BLaER1 (cell line): ENCODE measurements around the gene EFNA5.

Experiments used
- H3K27ac ChIP-seq: shearing (Covaris generic); formaldehyde crosslinking; 2 replicates; pipeline ENCODE4 v1.8.1; 2022
- H3K27me3 ChIP-seq: shearing (Covaris generic); formaldehyde crosslinking; 2 replicates; pipeline ENCODE4 v1.8.1; 2022
- H3K36me3 ChIP-seq: shearing (Covaris generic); formaldehyde crosslinking; 2 replicates; pipeline ENCODE4 v1.8.1; 2022
- H3K4me1 ChIP-seq: shearing (Covaris generic); formaldehyde crosslinking; 2 replicates; pipeline ENCODE4 v1.8.1; 2022
- H3K4me2 ChIP-seq: shearing (Covaris generic); formaldehyde crosslinking; 2 replicates; pipeline ENCODE4 v1.8.1; 2022
- H3K4me3 ChIP-seq: shearing (Covaris generic); formaldehyde crosslinking; 2 replicates; pipeline ENCODE4 v1.8.1; 2022
- H3K9ac ChIP-seq: shearing (Covaris generic); formaldehyde crosslinking; 2 replicates; pipeline ENCODE4 v1.8.1; 2022
- H3K9me3 ChIP-seq: shearing (Covaris generic); formaldehyde crosslinking; 2 replicates; pipeline ENCODE4 v1.8.1; 2022
- H4K20me1 ChIP-seq: shearing (Covaris generic); formaldehyde crosslinking; 2 replicates; pipeline ENCODE4 v1.8.1; 2022
- Cebpa-rat ChIP-seq: shearing (Covaris generic); IDR thresholded peaks from 2 replicates; pipeline ENCODE4 v1.8.1; 2022

Gene EFNA5

DNA sequence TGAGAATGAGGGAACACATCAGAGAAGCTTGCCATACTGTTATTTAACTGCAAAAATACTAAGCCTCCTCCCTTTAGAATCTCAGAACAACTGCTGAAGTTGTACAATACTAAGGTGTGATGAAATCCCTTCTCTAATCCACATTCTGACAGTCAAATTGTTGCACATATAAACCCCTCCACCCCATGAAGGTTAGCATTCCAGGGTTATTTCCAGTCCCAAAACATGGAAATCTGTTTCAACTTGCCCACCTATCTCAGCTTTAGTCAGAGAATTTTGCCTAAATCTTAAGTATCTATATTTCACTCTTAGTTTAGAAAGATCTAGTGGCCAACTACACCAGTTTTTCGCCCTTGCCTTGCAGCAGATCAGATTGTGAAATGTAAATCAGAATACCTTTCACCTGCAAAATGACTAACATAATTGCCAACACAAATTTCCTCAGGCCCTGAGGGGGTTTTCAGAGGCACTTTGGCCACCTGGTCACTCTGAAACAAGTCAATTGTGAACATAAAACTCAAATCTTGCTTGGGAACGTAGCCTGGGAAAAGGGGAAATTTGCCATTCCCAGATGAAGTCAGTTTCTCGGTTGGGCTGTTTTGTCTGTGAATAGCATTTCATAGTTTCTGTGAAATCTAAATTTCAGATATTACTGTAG, 93.9 kb downstream of the EFNA5 start:
- H3K27me3 ChIP-seq = no peaks in the 10 kb centered on the region
- no peak overlapping the region for H3K4me2 ChIP-seq
- H3K9ac ChIP-seq = no peak overlapping the region
- no peak for TF ChIP-seq Cebpa-rat
- H3K27ac ChIP-seq = no peak overlapping the region
- no peaks in the 10 kb centered on the region for H3K36me3 ChIP-seq
- H4K20me1 ChIP-seq = no peaks in the 10 kb centered on the region
- H3K4me1 ChIP-seq = peaks cover 6% of the 10 kb centered on the region
- H3K4me3 ChIP-seq = no peak overlapping the region
- no peaks in the 10 kb centered on the region for H3K9me3 ChIP-seq

DNA sequence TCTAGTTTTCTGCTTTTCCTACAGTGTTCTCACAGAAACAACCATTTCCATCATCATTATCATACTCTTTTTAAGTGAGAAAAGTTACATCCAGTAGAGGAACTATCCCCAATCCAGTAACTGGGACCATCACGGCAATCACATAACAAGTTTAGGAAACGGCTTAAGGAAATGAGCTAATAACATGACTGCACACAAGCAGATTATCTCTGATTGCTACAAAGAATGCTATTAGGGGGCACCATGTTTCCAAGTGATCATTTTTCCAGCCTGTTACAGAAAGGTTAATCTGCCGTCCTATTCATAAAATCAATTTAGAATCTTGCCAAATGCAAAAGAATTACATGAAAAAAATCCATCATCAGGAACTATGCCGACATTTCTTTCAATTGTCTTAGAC, 94.6 kb downstream of the EFNA5 start:
- Histone ChIP-seq H3K27ac (no peak overlapping the region), H3K9me3 (no peaks in the 10 kb centered on the region), H3K4me3 (no peak overlapping the region), H3K9ac (no peak overlapping the region), H3K4me1 (peaks cover 13% of the 10 kb centered on the region), H4K20me1 (no peaks in the 10 kb centered on the region), H3K36me3 (no peaks in the 10 kb centered on the region), H3K4me2 (no peak overlapping the region), H3K27me3 (no peaks in the 10 kb centered on the region)
- no peak for TF ChIP-seq Cebpa-rat

DNA sequence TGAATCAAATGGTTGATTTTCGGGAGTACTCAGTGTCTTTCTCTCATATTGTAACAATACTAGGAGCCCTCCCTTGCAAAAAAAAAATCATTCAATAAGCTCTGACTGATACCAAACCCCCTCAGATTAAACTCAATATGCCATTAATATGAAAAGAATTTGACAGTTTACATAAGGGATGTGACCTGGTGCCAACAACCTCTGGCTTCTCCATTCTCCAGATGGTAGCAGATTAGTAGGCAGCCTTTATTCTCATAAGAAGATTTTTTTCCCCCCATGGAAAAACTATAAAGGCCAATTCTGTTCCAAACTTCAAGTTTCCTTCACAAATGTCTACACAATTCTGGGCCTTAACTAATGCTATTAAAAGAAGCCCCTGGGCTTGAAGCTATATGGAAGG, 96.5 kb downstream of the EFNA5 start:
- no peaks in the 10 kb centered on the region for H3K27me3 ChIP-seq
- H3K4me2 ChIP-seq = no peak overlapping the region
- H3K27ac ChIP-seq = no peak overlapping the region
- no peaks in the 10 kb centered on the region for H3K9me3 ChIP-seq
- TF ChIP-seq Cebpa-rat = no peak
- peaks cover 26% of the 10 kb centered on the region for H3K4me1 ChIP-seq
- no peaks in the 10 kb centered on the region for H3K36me3 ChIP-seq
- H3K9ac ChIP-seq = no peak overlapping the region
- no peaks in the 10 kb centered on the region for H4K20me1 ChIP-seq
- no peak overlapping the region for H3K4me3 ChIP-seq

DNA sequence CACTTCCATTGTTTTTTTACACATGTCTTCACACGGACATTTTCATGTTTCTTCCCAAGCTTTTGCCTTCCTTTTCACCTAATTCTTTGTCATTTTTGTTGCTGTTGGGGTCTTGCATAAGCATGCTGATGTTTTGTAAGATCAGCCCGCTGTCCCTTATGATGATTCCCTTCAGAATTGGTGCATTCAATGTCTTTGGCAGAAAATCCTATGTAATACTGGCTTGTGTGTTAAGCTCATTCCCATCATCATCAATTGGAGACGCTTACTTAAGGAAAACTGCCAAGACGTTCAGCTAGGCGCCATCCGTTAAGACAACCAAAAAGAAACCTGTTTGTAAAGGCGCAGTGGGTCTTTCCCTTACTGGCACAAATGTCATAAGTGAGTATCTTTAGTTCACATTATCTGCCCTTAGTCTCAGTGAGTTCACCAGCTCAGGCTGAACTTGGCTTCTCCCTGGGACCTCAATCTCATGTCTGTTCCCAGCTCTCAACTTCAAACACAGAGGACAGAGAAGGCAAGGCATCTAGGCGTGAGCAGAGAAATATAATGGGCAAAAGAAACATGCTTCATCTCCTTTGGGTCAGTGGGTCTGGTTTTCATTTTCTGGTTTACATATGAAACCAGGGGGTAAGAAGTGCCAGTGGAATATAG, 97.9 kb downstream of the EFNA5 start:
- H3K9ac ChIP-seq = no peak overlapping the region
- H3K4me2 ChIP-seq = peak overlapping the region; percentile 88; the same call in 1 of the 2 replicates
- no peaks in the 10 kb centered on the region for H3K9me3 ChIP-seq
- H3K27me3 ChIP-seq = no peaks in the 10 kb centered on the region
- H3K36me3 ChIP-seq = no peaks in the 10 kb centered on the region
- no peak overlapping the region for H3K4me3 ChIP-seq
- no peak overlapping the region for H3K27ac ChIP-seq
- no peak for TF ChIP-seq Cebpa-rat
- peaks cover 37% of the 10 kb centered on the region for H3K4me1 ChIP-seq
- no peaks in the 10 kb centered on the region for H4K20me1 ChIP-seq

DNA sequence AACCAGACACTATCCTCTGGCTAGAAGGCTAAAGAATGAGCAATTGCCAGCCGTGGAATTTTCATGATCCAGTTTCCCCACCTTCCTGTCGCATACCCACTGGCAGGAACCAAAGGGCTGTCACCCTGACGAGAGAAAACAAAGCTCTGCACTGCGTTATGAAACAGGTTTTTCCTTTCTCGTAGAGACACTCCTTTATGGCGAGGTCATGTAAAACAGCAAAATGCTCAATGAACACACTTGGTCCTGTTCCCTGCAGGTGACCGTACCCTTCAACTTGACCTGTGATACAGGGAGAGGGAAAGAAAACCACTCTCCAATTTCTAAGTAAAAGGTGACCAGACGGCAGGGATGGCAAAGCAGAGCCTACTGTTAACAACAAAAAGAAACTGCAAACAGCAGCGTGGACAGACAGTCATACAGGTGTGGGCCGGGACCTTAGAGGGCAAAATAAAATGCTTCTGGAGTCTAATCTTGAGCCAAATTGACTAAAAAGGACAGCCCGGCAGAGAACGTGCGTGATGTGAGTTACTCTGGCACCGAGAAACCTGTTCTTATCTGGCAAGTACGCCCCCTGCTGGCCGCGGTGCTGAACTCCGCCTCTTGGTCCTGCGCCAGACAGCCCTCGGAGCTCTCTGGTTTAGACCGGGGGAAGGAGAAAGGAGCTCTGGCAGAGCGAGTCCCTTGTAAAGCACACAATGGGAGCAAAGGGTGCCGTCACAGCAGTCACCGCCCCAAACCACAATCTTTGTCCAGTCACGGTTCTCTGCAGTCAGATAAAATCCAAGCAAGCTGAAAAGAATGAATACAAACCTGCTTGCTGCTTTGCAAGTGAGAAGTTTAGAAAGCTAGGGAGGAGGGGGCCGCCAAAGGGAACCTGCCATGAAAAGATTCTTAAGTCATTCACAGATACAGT, 98.9 kb downstream of the EFNA5 start:
- H3K9me3 ChIP-seq = no peaks in the 10 kb centered on the region
- no peaks in the 10 kb centered on the region for H4K20me1 ChIP-seq
- H3K36me3 ChIP-seq = no peaks in the 10 kb centered on the region
- H3K4me2 ChIP-seq = peak overlapping the region; percentile 88
- H3K4me1 ChIP-seq = peaks cover 37% of the 10 kb centered on the region
- TF ChIP-seq Cebpa-rat = no peak
- H3K9ac ChIP-seq = peak overlapping the region; percentile 38; the same call in 1 of the 2 replicates
- peak overlapping the region; percentile 51 for H3K4me3 ChIP-seq
- peak overlapping the region; percentile 60; the same call in 1 of the 2 replicates for H3K27ac ChIP-seq
- no peaks in the 10 kb centered on the region for H3K27me3 ChIP-seq

DNA sequence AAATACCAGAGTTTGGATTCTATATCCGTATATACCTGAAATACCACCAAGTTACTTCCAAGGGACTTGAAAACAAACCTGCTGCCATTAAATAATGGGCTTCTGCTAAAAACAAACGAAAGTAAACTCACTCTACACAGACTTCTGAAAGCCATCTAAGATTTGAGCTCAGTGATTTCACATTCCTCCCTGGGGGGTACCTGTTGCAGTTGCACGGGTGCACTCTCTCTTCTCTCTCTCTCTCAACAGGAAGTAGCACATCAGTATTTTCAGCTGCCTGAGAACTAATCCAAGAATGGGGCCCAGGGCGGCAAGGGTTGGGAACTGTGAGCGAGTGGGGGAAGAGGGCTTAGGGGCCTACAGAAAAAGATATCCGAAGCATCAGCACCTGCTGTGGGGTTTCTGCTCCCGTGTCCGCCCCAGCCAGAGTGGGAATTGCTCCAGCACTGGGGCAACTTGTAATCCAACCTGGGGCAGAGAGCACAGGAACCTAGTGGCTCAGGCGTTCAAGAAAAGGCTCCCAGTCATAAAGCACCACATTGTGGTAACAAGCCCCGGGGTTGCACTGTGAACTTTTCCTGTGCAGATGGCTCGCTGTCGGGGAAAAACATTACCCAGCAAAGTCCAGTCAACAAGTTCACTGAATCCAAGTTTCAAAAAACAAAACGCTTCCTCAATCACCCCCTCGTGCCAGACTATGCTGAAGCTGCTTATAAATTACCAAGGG, 99.8 kb downstream of the EFNA5 start:
- peak overlapping the region; percentile 88 for H3K4me2 ChIP-seq

DNA sequence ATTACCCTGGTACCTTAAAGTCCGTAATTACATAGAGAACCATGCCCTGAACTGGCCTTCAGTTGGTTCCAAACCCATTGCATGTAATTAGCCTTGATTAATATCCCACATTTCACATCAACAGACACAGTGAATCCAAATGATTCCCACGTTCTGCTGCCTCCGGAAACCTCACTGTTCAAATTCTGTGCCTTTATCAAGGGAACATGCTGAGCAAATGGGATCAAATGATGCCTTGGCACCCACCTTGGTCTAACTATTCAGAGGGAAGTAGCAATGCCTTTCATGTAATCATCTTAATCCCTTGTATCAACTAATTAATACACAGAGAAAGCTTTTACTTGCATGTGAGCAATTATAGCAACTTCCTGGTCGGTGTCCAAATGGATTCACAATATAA, 100.6 kb downstream of the EFNA5 start:
- Histone ChIP-seq H3K27ac (no peak overlapping the region), H3K27me3 (no peaks in the 10 kb centered on the region), H4K20me1 (no peaks in the 10 kb centered on the region), H3K9ac (no peak overlapping the region), H3K4me2 (peak overlapping the region; percentile 88), H3K4me1 (peaks cover 37% of the 10 kb centered on the region), H3K4me3 (no peak overlapping the region), H3K36me3 (no peaks in the 10 kb centered on the region), H3K9me3 (no peaks in the 10 kb centered on the region)
- no peak for TF ChIP-seq Cebpa-rat

More for the DNA sequence above, 99.8 kb downstream of the EFNA5 start:
- Histone ChIP-seq H3K36me3 (no peaks in the 10 kb centered on the region), H3K9ac (peak overlapping the region; percentile 56; the same call in 1 of the 2 replicates), H3K27ac (peak overlapping the region; percentile 60), H3K27me3 (no peaks in the 10 kb centered on the region), H3K4me3 (peak overlapping the region; percentile 51; the same call in 1 of the 2 replicates), H3K4me1 (peaks cover 37% of the 10 kb centered on the region), H4K20me1 (no peaks in the 10 kb centered on the region), H3K9me3 (no peaks in the 10 kb centered on the region)
- TF ChIP-seq Cebpa-rat = no peak

DNA sequence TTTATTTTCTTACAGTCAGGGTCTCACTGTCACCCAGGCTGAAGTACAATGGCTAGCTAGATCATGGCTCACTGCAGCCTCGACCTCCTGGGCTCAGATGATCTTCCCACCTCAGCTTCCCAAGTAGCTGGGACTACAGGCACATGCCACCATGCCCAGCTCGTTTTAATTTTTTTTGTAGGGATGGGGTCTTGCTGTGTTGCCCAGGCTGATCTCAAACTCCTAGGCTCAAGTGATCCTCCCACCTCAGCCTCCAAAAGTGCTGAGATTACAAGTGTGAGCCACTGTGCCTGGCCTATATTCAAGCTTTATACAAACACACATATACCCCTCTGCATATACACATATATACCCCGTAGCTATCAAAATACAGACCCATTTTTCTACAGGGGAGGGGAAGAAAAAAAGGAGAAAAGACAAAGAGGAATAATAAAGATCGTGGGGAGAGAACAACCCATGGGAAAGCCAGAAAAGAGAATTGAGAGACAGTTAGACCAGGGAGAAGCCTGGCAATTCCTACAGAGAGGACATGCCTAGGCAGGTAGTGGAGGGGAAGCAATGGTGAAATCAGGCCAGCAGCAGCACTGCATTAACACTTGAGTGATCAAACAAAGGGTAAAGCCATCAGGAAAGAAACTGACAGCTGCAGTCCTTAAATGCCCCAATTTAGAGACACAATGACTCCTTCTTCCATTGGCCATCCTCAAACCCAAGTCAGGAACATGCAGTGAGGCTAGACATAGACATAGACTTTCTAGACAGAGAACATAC, 102.7 kb downstream of the EFNA5 start:
- no peak overlapping the region for H3K27ac ChIP-seq
- no peak for TF ChIP-seq Cebpa-rat
- H3K4me2 ChIP-seq = peak overlapping the region; percentile 54
- no peaks in the 10 kb centered on the region for H3K27me3 ChIP-seq
- H3K4me1 ChIP-seq = peaks cover 37% of the 10 kb centered on the region
- no peaks in the 10 kb centered on the region for H3K9me3 ChIP-seq
- no peak overlapping the region for H3K9ac ChIP-seq
- H3K36me3 ChIP-seq = no peaks in the 10 kb centered on the region
- no peaks in the 10 kb centered on the region for H4K20me1 ChIP-seq
- no peak overlapping the region for H3K4me3 ChIP-seq

DNA sequence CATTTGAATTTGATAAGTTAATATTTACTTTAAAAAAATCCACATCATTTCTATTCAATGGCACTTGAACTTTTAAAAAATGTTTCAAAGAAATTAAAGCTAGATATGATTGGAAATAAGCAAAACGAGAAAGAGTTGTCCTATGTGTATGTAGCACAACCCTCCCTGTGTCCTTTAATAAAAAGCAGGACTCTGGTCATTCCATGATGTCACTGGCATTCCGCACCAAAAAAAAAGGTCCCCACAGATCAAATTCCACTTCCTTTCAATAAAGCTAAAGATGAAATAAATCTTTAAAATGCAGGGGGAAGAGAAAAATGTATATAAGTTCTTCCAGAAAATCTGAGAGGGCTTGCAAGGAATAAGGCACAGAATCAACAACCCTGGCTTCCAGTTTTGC, 103.8 kb downstream of the EFNA5 start:
- no peak overlapping the region for H3K9ac ChIP-seq
- no peak overlapping the region for H3K27ac ChIP-seq
- no peaks in the 10 kb centered on the region for H3K27me3 ChIP-seq
- no peaks in the 10 kb centered on the region for H3K36me3 ChIP-seq
- H3K9me3 ChIP-seq = no peaks in the 10 kb centered on the region
- no peak overlapping the region for H3K4me2 ChIP-seq
- no peak for TF ChIP-seq Cebpa-rat
- H4K20me1 ChIP-seq = no peaks in the 10 kb centered on the region
- H3K4me3 ChIP-seq = no peak overlapping the region
- peaks cover 32% of the 10 kb centered on the region for H3K4me1 ChIP-seq
